Endothelial cell of umbilical vein (primary cell): Measurements from ENCODE around the gene TLE4. TPM values are rescaled to one million over a fixed set of nuclear protein-coding genes. Genes with fewer than 3 reads are reported as not detected.
A peak's percentile ranks its signal among the peaks of the same experiment; 100 is the strongest.

ENCODE experiments used
- BruUV-seq: library from RNA; stranded (reverse); fragments of 400-500 nt; replicated peaks from 2 replicates; lab custom pipeline; 2021; lab: Mats Ljungman, UMichigan
- CTCF ChIA-PET: fragments of 300-600, 350-600 bp; sonication (Branson Sonifier 250); formaldehyde crosslinking; loops from one replicate; lab custom pipeline; 2021; ENCODE audit warnings: antibody characterized with exemption, inconsistent platforms; lab: Charles Lee
- POLR2A ChIA-PET: fragments of 300-600, 350-600 bp; sonication (Branson Sonifier 250); formaldehyde crosslinking; loops from one replicate; lab custom pipeline; 2021; ENCODE audit warnings: antibody characterized with exemption, inconsistent platforms; lab: Charles Lee
- DNase-seq: peaks from one replicate; pipeline ENCODE4 v3.0.0-alpha.2; 2011; ENCODE audit warnings: low read depth, low spot score
- FAIRE-seq: peaks from 2 replicates; lab custom pipeline; 2011; peaks lifted over from hg19 to GRCh38; lab: Jason Lieb, UNC
- H2AFZ ChIP-seq: 2 replicates; pipeline ENCODE4 v1.6.0; 2012; ENCODE audit warnings: low read depth, low read length, control low read depth, inconsistent platforms
- H3K27ac ChIP-seq: 2 replicates; pipeline ENCODE4 v1.5.1; 2011; ENCODE audit warnings: low read depth, mild to moderate bottlenecking, control low read depth, low read length, moderate library complexity; ENCODE audit not compliant: insufficient read depth
- H3K27me3 ChIP-seq, 2 experiments: 2 replicates each; pipeline versions ENCODE4 v1.6.0 to v1.6.1; 2011; ENCODE audit warnings: low read length in 2 of 2, mixed read lengths in 1 of 2; ENCODE audit not compliant: control insufficient read depth in 2 of 2, insufficient read depth in 2 of 2
- H3K36me3 ChIP-seq, 2 experiments: 2 replicates in 1 of 2; 3 replicates in 1 of 2; pipeline ENCODE4 v1.5.1; 2011; ENCODE audit warnings: low read length in 2 of 2, mild to moderate bottlenecking in 1 of 2, moderate library complexity in 1 of 2; ENCODE audit not compliant: control insufficient read depth in 2 of 2, insufficient read depth in 2 of 2; ENCODE audit errors: extremely low read depth in 1 of 2
- H3K4me1 ChIP-seq: 3 replicates; pipeline ENCODE4 v1.5.1; 2011; ENCODE audit warnings: mild to moderate bottlenecking, low read length; ENCODE audit not compliant: control insufficient read depth, insufficient read depth; ENCODE audit errors: extremely low read depth
- H3K4me2 ChIP-seq: 2 replicates; pipeline ENCODE4 v1.6.1; 2011; ENCODE audit warnings: low read length, control low read depth, mixed read lengths; ENCODE audit not compliant: insufficient read depth
- H3K4me3 ChIP-seq, 3 experiments: fragments of 200-600 bp in 1 of 3; sonication (generic), shearing (Covaris generic) in 1 of 3; replicated peaks in 1 of 3; 2 replicates each; pipeline ENCODE4 v1.5.1; 2011 to 2016; ENCODE audit warnings: control low read depth in 3 of 3, low read length in 3 of 3, mild to moderate bottlenecking in 2 of 3, inconsistent platforms in 1 of 3, low read depth in 1 of 3, moderate library complexity in 1 of 3; ENCODE audit not compliant: insufficient read depth in 1 of 3
- H3K79me2 ChIP-seq: 2 replicates; pipeline ENCODE4 v1.6.0; 2012; ENCODE audit warnings: low read length, inconsistent platforms; ENCODE audit not compliant: control insufficient read depth, insufficient read depth
- H3K9ac ChIP-seq: replicated peaks from 2 replicates; pipeline ENCODE3; 2011; ENCODE audit warnings: low read length, control low read depth; ENCODE audit not compliant: insufficient read depth; ENCODE audit errors: extremely low read depth
- H3K9me1 ChIP-seq: replicated peaks from 3 replicates; pipeline ENCODE4 v1.6.0; 2011; ENCODE audit warnings: mild to moderate bottlenecking, low read length; ENCODE audit not compliant: control insufficient read depth, insufficient read depth; ENCODE audit errors: extremely low read depth
- H3K9me3 ChIP-seq: replicated peaks from 2 replicates; pipeline ENCODE4 v1.5.1; 2012; ENCODE audit warnings: low read length, inconsistent platforms; ENCODE audit not compliant: control insufficient read depth, insufficient read depth
- H4K20me1 ChIP-seq: replicated peaks from 2 replicates; pipeline ENCODE3; 2011; ENCODE audit warnings: mild to moderate bottlenecking, low read length; ENCODE audit not compliant: control insufficient read depth, insufficient read depth; ENCODE audit errors: extremely low read depth
- CTCF ChIP-seq, 2 donors: IDR thresholded peaks; 1 replicate in 1 of 2; 2 replicates in 1 of 2; pipeline ENCODE4 v1.5.1; 2011; ENCODE audit warnings: low read length in 2 of 2, mild to moderate bottlenecking in 2 of 2, moderate library complexity in 2 of 2, control low read depth in 1 of 2, inconsistent platforms in 1 of 2, low read depth in 1 of 2; ENCODE audit not compliant: insufficient read depth in 1 of 2; ENCODE audit errors: extremely low read depth in 1 of 2
- EZH2 ChIP-seq: IDR thresholded peaks from 2 replicates; pipeline ENCODE4 v1.6.1; 2012; ENCODE audit warnings: borderline replicate concordance, low read depth, mild to moderate bottlenecking, moderate library complexity, low read length, inconsistent platforms; ENCODE audit not compliant: severe bottlenecking
- FOS ChIP-seq: IDR thresholded peaks from 2 replicates; pipeline ENCODE4 v1.6.1; 2011; ENCODE audit warnings: mild to moderate bottlenecking, low read length, moderate library complexity, borderline replicate concordance; ENCODE audit not compliant: insufficient read depth
- GATA2 ChIP-seq: IDR thresholded peaks from 2 replicates; pipeline ENCODE4 v1.7.0; 2011; ENCODE audit warnings: low read depth, mild to moderate bottlenecking, moderate library complexity, mixed read lengths, low read length; ENCODE audit not compliant: insufficient read length, insufficient read depth
- JUN ChIP-seq: IDR thresholded peaks from 2 replicates; pipeline ENCODE4 v1.6.1; 2011; ENCODE audit warnings: borderline replicate concordance, low read depth; ENCODE audit not compliant: insufficient read length, insufficient read depth
- MYC ChIP-seq: IDR thresholded peaks from one replicate; pipeline ENCODE4 v1.6.1; 2011; ENCODE audit warnings: mild to moderate bottlenecking, low read depth, low read length
- POLR2A ChIP-seq: IDR thresholded peaks from 2 replicates; pipeline ENCODE4 v1.6.1; 2012; ENCODE audit warnings: low read depth, mild to moderate bottlenecking, control low read depth, low read length
- POLR2AphosphoS5 ChIP-seq: IDR thresholded peaks from 2 replicates; pipeline ENCODE4 v1.6.1; 2012; ENCODE audit warnings: low read depth, mild to moderate bottlenecking, control low read depth, low read length, moderate library complexity; ENCODE audit not compliant: insufficient read depth
- dilution Hi-C: fragments of 300-500 bp; cut with MboI; formaldehyde crosslinking; loops from one replicate; pipeline ENCODE4 v1.15.0; 2019; ENCODE audit warnings: low sequenced_read_pairs; ENCODE audit not compliant: extremely low pct_ligation_motif_present
- intact Hi-C: fragments of 100-400 bp; cut with micrococcal nuclease; formaldehyde crosslinking; loops from one replicate; pipeline ENCODE4 v1.10.0; 2022
- polyA plus RNA-seq, 4 experiments: library from polyadenylated mRNA; depleted of rRNA in 3 of 4; stranded (reverse) in 3 of 4; unstranded in 1 of 4; fragments of >200 nt; gene quantifications; 2 replicates each; pipeline versions ENCODE4 v1.2.1 to v1.2.3, GENCODE V29; 2011 to 2012; ENCODE audit warnings: missing spikeins in 1 of 4
- total RNA-seq: library from RNA; stranded (reverse); gene quantifications from 2 replicates; pipeline ENCODE4 v1.2.3, GENCODE V29; 2021
- TF ChIP-seq, protein P1 (sequence below): IDR thresholded peaks from 2 replicates; pipeline ENCODE4 v1.6.1; 2011; ENCODE audit not compliant: insufficient read depth, insufficient read length

TLE4 gene
- total and polyA plus RNA-seq, 2 donors (not counting 3 experiments of a cell fraction or from before 2014, with no cell fraction given): 31.4 to 32.3 TPM

GRCh38 chr9:79570448-79571308 lies 1.1 kb upstream of the TLE4 start:
- Histone ChIP-seq H3K9ac (peak overlapping the region; percentile 89), H3K4me2 (peak overlapping the region; percentile 91), H3K27me3 (peaks cover 6 to 16% of the 10 kb centered on the region in 2 experiments), H3K9me1 (no peaks in the 10 kb centered on the region), H3K4me1 (peaks cover 25% of the 10 kb centered on the region), H3K79me2 (peaks cover 10% of the 10 kb centered on the region), H4K20me1 (no peaks in the 10 kb centered on the region), H2AFZ (peak overlapping the region; percentile 100), H3K4me3 (peak overlapping the region; percentile 76 to 89 (median 82)), H3K9me3 (no peaks in the 10 kb centered on the region), H3K36me3 (no peaks in the 10 kb centered on the region), H3K27ac (peak overlapping the region; percentile 82)
- dilution Hi-C loops: no loop called here
- ChIA-PET POLR2A (interaction anchor here (0.6 to 2.2 kb wide), 6 partner anchors 8 to 1437 kb away, joined by 3 to 29 read pairs (median 4); no protein-coding TSS in a partner anchor), CTCF (interaction anchor here (0.6 to 0.8 kb wide), 2 partner anchors 45 to 77 kb away, joined by 3 read pairs; no protein-coding TSS in a partner anchor)
- intact Hi-C loops: loop anchor here (1.0 to 10.0 kb wide), 13 partner anchors 54 to 1818 kb away; partner anchors contain the start of gene PSAT1
- TF ChIP-seq FOS (no peak), JUN (no peak), POLR2AphosphoS5 (no peak), MYC (no peak), GATA2 (no peak), CTCF (IDR thresholded peaks at IDR 0.05; ENCODE audit: extremely low read depth in 1 of 2, insufficient read depth in 1 of 2, low read depth in 1 of 2, low read length in 2 of 2) (no peak), EZH2 (no peak), POLR2A (no peak)
- TF ChIP-seq, protein P1, sequence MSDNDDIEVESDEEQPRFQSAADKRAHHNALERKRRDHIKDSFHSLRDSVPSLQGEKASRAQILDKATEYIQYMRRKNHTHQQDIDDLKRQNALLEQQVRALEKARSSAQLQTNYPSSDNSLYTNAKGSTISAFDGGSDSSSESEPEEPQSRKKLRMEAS: no peak
- TSS peak; percentile 27 for BruUV-seq
- FAIRE-seq: peak; percentile 12
- peak; percentile 34 for DNase-seq
